ENCODE measurements around the gene LRRC36. TPM values are rescaled to one million over a fixed set of nuclear protein-coding genes. Genes with fewer than 3 reads are reported as not detected.
A peak's percentile ranks its signal among the peaks of the same experiment; 100 is the strongest.

The LRRC36 gene
- total and polyA plus RNA-seq, 2 of the 13 experiments (the other 11 are each of a cell fraction or from before 2014, with no cell fraction given) = 0.12 to 0.15 TPM

DNA sequence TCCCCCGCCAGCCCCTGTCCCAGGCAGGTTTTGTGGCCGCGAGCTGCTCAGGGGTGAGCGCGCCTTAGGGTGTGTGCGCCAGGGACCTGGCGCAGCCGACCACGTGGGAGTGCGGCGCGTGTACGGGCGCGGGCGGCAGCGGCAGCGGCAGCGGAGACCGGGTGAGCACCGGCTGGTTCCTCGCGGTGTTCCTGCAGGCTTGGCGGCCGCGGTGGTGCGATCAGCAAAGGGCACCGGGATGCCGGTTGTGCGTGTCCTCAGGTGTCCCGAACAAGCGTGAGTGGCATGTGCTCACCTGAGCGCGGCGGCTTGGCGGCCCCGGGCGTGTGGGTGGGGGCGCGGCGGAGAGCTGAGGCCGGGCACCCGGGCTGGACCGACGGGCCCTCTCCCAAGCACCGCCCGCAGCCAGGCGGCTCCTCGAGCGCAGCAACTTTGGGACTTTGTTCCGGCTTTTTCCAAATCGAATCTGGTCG, 103.9 kb downstream of the LRRC36 start (continued):
- TF ChIP-seq, protein P1, sequence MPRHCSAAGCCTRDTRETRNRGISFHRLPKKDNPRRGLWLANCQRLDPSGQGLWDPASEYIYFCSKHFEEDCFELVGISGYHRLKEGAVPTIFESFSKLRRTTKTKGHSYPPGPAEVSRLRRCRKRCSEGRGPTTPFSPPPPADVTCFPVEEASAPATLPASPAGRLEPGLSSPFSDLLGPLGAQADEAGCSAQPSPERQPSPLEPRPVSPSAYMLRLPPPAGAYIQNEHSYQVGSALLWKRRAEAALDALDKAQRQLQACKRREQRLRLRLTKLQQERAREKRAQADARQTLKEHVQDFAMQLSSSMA (CRISPR knock-in tag; IDR thresholded peaks at IDR 0.05) = 0 out of 2 replicates have a peak, but pooled peaks have one; percentile 39
- TF ChIP-seq ZNF512B (CRISPR knock-in tag; IDR thresholded peaks at IDR 0.05; ENCODE audit: borderline replicate concordance) = no peak
- TF ChIP-seq ZNF816 (CRISPR knock-in tag; IDR thresholded peaks at IDR 0.05; ENCODE audit: borderline replicate concordance) = peak; percentile 65; the same call in 1 of the 2 replicates
- no peak for TF ChIP-seq NR2F6 (IDR thresholded peaks at IDR 0.05)
- peak; percentile 7; the same call in 1 of the 2 replicates for TF ChIP-seq NR2F6 (CRISPR knock-in tag; IDR thresholded peaks at IDR 0.05)
- TF ChIP-seq ZNF414 (CRISPR knock-in tag; IDR thresholded peaks at IDR 0.05) = no peak; the same call in 1 of the 2 replicates
- TF ChIP-seq TCF12 (IDR thresholded peaks at IDR 0.05) = no peak
- TF ChIP-seq TCF12 (CRISPR knock-in tag; IDR thresholded peaks at IDR 0.05) = no peak; the same call in 1 of the 2 replicates
- TF ChIP-seq ZMYM4 (CRISPR knock-in tag; IDR thresholded peaks at IDR 0.05) = peak; percentile 27; the same call in 1 of the 2 replicates
- TF ChIP-seq PITX1 (CRISPR knock-in tag; IDR thresholded peaks at IDR 0.05) = no peak
- TF ChIP-seq, protein P2, sequence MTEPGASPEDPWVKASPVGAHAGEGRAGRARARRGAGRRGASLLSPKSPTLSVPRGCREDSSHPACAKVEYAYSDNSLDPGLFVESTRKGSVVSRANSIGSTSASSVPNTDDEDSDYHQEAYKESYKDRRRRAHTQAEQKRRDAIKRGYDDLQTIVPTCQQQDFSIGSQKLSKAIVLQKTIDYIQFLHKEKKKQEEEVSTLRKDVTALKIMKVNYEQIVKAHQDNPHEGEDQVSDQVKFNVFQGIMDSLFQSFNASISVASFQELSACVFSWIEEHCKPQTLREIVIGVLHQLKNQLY (CRISPR knock-in tag; IDR thresholded peaks at IDR 0.05) = no peak
- no peak for TF ChIP-seq ZNF841 (CRISPR knock-in tag; IDR thresholded peaks at IDR 0.05; ENCODE audit: borderline replicate concordance)
- peak; percentile 31 for TF ChIP-seq XRCC5 (optimal IDR thresholded peaks at IDR 0.05; ENCODE audit: low read length)
- no peak for TF ChIP-seq ZNF282 (IDR thresholded peaks at IDR 0.05; ENCODE audit: partially characterized antibody)
- TF ChIP-seq SRSF4 (IDR thresholded peaks at IDR 0.05; ENCODE audit: low read depth, low read length, poor library complexity, severe bottlenecking) = no peak
- TF ChIP-seq, protein P3, sequence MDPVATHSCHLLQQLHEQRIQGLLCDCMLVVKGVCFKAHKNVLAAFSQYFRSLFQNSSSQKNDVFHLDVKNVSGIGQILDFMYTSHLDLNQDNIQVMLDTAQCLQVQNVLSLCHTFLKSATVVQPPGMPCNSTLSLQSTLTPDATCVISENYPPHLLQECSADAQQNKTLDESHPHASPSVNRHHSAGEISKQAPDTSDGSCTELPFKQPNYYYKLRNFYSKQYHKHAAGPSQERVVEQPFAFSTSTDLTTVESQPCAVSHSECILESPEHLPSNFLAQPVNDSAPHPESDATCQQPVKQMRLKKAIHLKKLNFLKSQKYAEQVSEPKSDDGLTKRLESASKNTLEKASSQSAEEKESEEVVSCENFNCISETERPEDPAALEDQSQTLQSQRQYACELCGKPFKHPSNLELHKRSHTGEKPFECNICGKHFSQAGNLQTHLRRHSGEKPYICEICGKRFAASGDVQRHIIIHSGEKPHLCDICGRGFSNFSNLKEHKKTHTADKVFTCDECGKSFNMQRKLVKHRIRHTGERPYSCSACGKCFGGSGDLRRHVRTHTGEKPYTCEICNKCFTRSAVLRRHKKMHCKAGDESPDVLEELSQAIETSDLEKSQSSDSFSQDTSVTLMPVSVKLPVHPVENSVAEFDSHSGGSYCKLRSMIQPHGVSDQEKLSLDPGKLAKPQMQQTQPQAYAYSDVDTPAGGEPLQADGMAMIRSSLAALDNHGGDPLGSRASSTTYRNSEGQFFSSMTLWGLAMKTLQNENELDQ (CRISPR knock-in tag; IDR thresholded peaks at IDR 0.05; ENCODE audit: borderline replicate concordance) = no peak
- TF ChIP-seq TFAP4 (IDR thresholded peaks at IDR 0.05; ENCODE audit: borderline replicate concordance, low read depth) = peak; percentile 12; the same call in 1 of the 2 replicates
